GM12865 (cell line): ENCODE measurements around the gene GPR26.

Source experiments
- DNase-seq: peaks from one replicate; pipeline ENCODE4 v3.0.0; 2010; ENCODE audit warnings: low read depth
- H3K4me3 ChIP-seq: 2 replicates; pipeline ENCODE4 v1.5.1; 2011; ENCODE audit warnings: mild to moderate bottlenecking, low read depth, low read length, control low read depth
- CTCF ChIP-seq: IDR thresholded peaks from 2 replicates; pipeline ENCODE4 v1.5.1; 2011; ENCODE audit warnings: low read length, control low read depth, low read depth, inconsistent platforms; ENCODE audit not compliant: insufficient read depth; ENCODE audit errors: missing control alignments

GPR26 gene

GRCh38 chr10:123681285-123681684, 15.1 kb downstream of the GPR26 start:
- no peak overlapping the region for H3K4me3 ChIP-seq
- TF ChIP-seq CTCF = no peak
- DNase-seq = peak; percentile 20

- H3K4me3 ChIP-seq = no peak overlapping the region
- DNase-seq = no peak
- no peak for TF ChIP-seq CTCF
Measured at GRCh38 chr10:123682477-123682876, 16.3 kb downstream of the GPR26 start.

GRCh38 chr10:123683459-123683858, 17.3 kb downstream of the GPR26 start:
- no peak for TF ChIP-seq CTCF
- DNase-seq = no peak
- no peak overlapping the region for H3K4me3 ChIP-seq

- DNase-seq = no peak
- TF ChIP-seq CTCF = no peak
- H3K4me3 ChIP-seq = no peak overlapping the region
Measured at GRCh38 chr10:123683865-123684264, 17.7 kb downstream of the GPR26 start.

- no peak overlapping the region for H3K4me3 ChIP-seq
- DNase-seq = no peak
- TF ChIP-seq CTCF = no peak
Measured at GRCh38 chr10:123685260-123685659, 19.1 kb downstream of the GPR26 start.

GRCh38 chr10:123687758-123688157, 21.6 kb downstream of the GPR26 start:
- no peak for DNase-seq
- TF ChIP-seq CTCF = no peak
- H3K4me3 ChIP-seq = no peak overlapping the region

GRCh38 chr10:123689880-123690279, 23.7 kb downstream of the GPR26 start:
- no peak for DNase-seq
- H3K4me3 ChIP-seq = no peak overlapping the region
- TF ChIP-seq CTCF = no peak
